GM23338 (cell line): ENCODE data around the gene LRRTM1. TPM values are rescaled to one million over a fixed set of nuclear protein-coding genes. Genes with fewer than 3 reads are reported as not detected.

Source experiments
- ATAC-seq: fragments of 200-7000 bp; cut with Tn5 transposase; 3 replicates; pipeline ENCODE4 v1.9.1; 2020
- DNase-seq: peaks from one replicate; pipeline ENCODE4 v3.0.0-alpha.2; 2015; ENCODE audit warnings: low spot score
- H2AFZ ChIP-seq: fragments of 200-600 bp; sonication (generic); 2 replicates; pipeline ENCODE4 v1.8.0; 2016; ENCODE audit warnings: antibody characterized with exemption, mild to moderate bottlenecking, moderate library complexity
- H3F3A ChIP-seq: fragments of 200-600 bp; sonication (generic); replicated peaks from 2 replicates; pipeline ENCODE4 v1.8.0; 2017; ENCODE audit warnings: antibody characterized with exemption, mixed run types, low read depth
- H3K27ac ChIP-seq: fragments of 200-600 bp; sonication (generic); 2 replicates; pipeline ENCODE4 v1.6.1; 2016; ENCODE audit warnings: low read depth
- H3K27me3 ChIP-seq: fragments of 200-600 bp; sonication (generic); 2 replicates; pipeline ENCODE4 v1.8.0; 2016; ENCODE audit warnings: mild to moderate bottlenecking, mixed run types, moderate library complexity; ENCODE audit not compliant: insufficient read depth
- H3K36me3 ChIP-seq: fragments of 200-600 bp; sonication (generic); 2 replicates; pipeline ENCODE4 v1.8.0; 2016; ENCODE audit warnings: mild to moderate bottlenecking; ENCODE audit not compliant: insufficient read depth
- H3K4me1 ChIP-seq: fragments of 200-600 bp; sonication (generic); 2 replicates; pipeline ENCODE4 v1.8.0; 2016; ENCODE audit warnings: mild to moderate bottlenecking, moderate library complexity; ENCODE audit not compliant: insufficient read depth
- H3K4me2 ChIP-seq: fragments of 200-600 bp; sonication (generic); 2 replicates; pipeline ENCODE4 v1.7.1; 2017; ENCODE audit warnings: mixed run types
- H3K4me3 ChIP-seq: fragments of 200-600 bp; sonication (generic); 2 replicates; pipeline ENCODE4 v1.6.1; 2016; ENCODE audit warnings: mixed run types
- H3K79me2 ChIP-seq: fragments of 200-600 bp; sonication (generic); replicated peaks from 2 replicates; pipeline ENCODE4 v1.8.0; 2017; ENCODE audit warnings: mild to moderate bottlenecking; ENCODE audit not compliant: insufficient read depth
- H3K9me2 ChIP-seq: fragments of 200-600 bp; sonication (generic); 2 replicates; pipeline ENCODE4 v1.8.0; 2017; ENCODE audit not compliant: insufficient read depth
- H4K20me1 ChIP-seq: fragments of 200-600 bp; sonication (generic); replicated peaks from 2 replicates; pipeline ENCODE4 v1.8.0; 2017; ENCODE audit warnings: mild to moderate bottlenecking; ENCODE audit not compliant: insufficient read depth
- H3K27ac Mint-ChIP-seq: 2 replicates; pipeline ENCODE4 v1.8.0; 2020; ENCODE audit warnings: inconsistent platforms, mild to moderate bottlenecking, moderate library complexity, mixed read lengths
- H3K27me3 Mint-ChIP-seq: 3 replicates; pipeline ENCODE4 v1.8.0; 2022; ENCODE audit warnings: low read depth, mild to moderate bottlenecking, moderate library complexity, mixed read lengths, inconsistent platforms; ENCODE audit not compliant: insufficient read depth, poor library complexity
- H3K36me3 Mint-ChIP-seq: 3 replicates; pipeline ENCODE4 v1.8.0; 2021; ENCODE audit warnings: low read depth, mild to moderate bottlenecking, inconsistent platforms, moderate library complexity, mixed read lengths
- H3K4me1 Mint-ChIP-seq: 3 replicates; pipeline ENCODE4 v1.8.0; 2020; ENCODE audit warnings: mild to moderate bottlenecking, inconsistent platforms, mixed read lengths
- H3K4me3 Mint-ChIP-seq: 3 replicates; pipeline ENCODE4 v1.8.0; 2021; ENCODE audit warnings: moderate library complexity, mild to moderate bottlenecking, inconsistent platforms, mixed read lengths
- H3K9me3 Mint-ChIP-seq: 3 replicates; pipeline ENCODE4 v1.8.0; 2020; ENCODE audit warnings: moderate library complexity, mild to moderate bottlenecking, inconsistent platforms, mixed read lengths
- EZH2 ChIP-seq: fragments of 200-600 bp; sonication (generic); IDR thresholded peaks from one replicate; pipeline ENCODE4 v1.8.0; 2017; ENCODE audit warnings: antibody characterized with exemption, mild to moderate bottlenecking, low read depth; ENCODE audit not compliant: unreplicated experiment
- NANOG ChIP-seq: IDR thresholded peaks from 2 replicates; pipeline ENCODE4 v1.6.1; 2016; ENCODE audit warnings: antibody characterized with exemption, borderline replicate concordance
- polyA plus RNA-seq: library from polyadenylated mRNA; unstranded; fragments of >200 nt; fragmentation: Nextera tagmentation; extraction: Ambion mirVana; gene quantifications from 2 replicates; pipeline ENCODE4 v1.2.1, GENCODE V29; 2016
- total RNA-seq: library from RNA; depleted of rRNA; stranded (reverse); fragments of >200 nt; shearing (Covaris generic); gene quantifications from 2 replicates; pipeline ENCODE4 v1.2.3, GENCODE V29; 2014
- TF ChIP-seq, protein P1 (sequence below): fragments of 250-450 bp; sonication (Bioruptor Pico); IDR thresholded peaks from 2 replicates; pipeline ENCODE4 v1.5.0; 2020; ENCODE audit warnings: mild to moderate bottlenecking, moderate library complexity
- TF ChIP-seq, protein P2 (sequence below), 2 experiments: fragments of 200-600 bp in 1 of 2; sonication (generic) in 1 of 2; conservative IDR thresholded peaks; 2 replicates each; pipeline versions ENCODE4 v1.5.1 to v1.6.1; 2016 to 2017; ENCODE audit warnings: antibody characterized with exemption in 2 of 2, low read depth in 2 of 2, mild to moderate bottlenecking in 2 of 2, moderate library complexity in 1 of 2

LRRTM1 gene
- total and polyA plus RNA-seq, 2 experiments from 2014 or later = 0.34 to 1.3 TPM

DNA sequence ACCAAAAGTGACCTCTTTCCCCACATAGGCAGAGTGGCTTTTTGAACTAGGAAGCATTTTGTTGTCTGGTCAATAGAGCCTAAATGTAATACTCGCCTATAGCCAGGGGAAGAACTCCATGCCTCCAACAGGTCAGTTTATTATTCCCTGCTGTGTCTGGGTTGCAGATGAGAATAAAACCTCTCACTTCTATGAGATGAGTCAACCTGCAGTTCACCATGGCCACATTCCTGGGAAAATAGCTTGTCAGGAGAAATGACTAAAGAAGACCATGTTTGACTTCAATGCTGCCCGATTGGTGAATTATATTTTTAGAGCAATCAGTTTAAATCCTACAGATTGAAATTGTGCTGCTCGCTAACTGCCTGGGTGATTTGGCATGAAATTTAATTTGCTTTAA lies 46.7 kb upstream of the LRRTM1 start (continued):
- TF ChIP-seq, protein P1, sequence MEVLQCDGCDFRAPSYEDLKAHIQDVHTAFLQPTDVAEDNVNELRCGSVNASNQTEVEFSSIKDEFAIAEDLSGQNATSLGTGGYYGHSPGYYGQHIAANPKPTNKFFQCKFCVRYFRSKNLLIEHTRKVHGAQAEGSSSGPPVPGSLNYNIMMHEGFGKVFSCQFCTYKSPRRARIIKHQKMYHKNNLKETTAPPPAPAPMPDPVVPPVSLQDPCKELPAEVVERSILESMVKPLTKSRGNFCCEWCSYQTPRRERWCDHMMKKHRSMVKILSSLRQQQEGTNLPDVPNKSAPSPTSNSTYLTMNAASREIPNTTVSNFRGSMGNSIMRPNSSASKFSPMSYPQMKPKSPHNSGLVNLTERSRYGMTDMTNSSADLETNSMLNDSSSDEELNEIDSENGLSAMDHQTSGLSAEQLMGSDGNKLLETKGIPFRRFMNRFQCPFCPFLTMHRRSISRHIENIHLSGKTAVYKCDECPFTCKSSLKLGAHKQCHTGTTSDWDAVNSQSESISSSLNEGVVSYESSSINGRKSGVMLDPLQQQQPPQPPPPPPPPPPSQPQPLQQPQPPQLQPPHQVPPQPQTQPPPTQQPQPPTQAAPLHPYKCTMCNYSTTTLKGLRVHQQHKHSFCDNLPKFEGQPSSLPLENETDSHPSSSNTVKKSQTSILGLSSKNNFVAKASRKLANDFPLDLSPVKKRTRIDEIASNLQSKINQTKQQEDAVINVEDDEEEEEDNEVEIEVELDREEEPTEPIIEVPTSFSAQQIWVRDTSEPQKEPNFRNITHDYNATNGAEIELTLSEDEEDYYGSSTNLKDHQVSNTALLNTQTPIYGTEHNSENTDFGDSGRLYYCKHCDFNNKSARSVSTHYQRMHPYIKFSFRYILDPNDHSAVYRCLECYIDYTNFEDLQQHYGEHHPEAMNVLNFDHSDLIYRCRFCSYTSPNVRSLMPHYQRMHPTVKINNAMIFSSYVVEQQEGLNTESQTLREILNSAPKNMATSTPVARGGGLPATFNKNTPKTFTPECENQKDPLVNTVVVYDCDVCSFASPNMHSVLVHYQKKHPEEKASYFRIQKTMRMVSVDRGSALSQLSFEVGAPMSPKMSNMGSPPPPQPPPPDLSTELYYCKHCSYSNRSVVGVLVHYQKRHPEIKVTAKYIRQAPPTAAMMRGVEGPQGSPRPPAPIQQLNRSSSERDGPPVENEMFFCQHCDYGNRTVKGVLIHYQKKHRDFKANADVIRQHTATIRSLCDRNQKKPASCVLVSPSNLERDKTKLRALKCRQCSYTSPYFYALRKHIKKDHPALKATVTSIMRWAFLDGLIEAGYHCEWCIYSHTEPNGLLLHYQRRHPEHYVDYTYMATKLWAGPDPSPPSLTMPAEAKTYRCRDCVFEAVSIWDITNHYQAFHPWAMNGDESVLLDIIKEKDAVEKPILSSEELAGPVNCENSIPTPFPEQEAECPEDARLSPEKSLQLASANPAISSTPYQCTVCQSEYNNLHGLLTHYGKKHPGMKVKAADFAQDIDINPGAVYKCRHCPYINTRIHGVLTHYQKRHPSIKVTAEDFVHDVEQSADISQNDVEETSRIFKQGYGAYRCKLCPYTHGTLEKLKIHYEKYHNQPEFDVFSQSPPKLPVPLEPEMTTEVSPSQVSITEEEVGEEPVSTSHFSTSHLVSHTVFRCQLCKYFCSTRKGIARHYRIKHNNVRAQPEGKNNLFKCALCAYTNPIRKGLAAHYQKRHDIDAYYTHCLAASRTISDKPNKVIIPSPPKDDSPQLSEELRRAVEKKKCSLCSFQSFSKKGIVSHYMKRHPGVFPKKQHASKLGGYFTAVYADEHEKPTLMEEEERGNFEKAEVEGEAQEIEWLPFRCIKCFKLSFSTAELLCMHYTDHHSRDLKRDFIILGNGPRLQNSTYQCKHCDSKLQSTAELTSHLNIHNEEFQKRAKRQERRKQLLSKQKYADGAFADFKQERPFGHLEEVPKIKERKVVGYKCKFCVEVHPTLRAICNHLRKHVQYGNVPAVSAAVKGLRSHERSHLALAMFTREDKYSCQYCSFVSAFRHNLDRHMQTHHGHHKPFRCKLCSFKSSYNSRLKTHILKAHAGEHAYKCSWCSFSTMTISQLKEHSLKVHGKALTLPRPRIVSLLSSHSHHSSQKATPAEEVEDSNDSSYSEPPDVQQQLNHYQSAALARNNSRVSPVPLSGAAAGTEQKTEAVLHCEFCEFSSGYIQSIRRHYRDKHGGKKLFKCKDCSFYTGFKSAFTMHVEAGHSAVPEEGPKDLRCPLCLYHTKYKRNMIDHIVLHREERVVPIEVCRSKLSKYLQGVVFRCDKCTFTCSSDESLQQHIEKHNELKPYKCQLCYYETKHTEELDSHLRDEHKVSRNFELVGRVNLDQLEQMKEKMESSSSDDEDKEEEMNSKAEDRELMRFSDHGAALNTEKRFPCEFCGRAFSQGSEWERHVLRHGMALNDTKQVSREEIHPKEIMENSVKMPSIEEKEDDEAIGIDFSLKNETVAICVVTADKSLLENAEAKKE (CRISPR knock-in tag) = no peak
- no peak for TF ChIP-seq NANOG

DNA sequence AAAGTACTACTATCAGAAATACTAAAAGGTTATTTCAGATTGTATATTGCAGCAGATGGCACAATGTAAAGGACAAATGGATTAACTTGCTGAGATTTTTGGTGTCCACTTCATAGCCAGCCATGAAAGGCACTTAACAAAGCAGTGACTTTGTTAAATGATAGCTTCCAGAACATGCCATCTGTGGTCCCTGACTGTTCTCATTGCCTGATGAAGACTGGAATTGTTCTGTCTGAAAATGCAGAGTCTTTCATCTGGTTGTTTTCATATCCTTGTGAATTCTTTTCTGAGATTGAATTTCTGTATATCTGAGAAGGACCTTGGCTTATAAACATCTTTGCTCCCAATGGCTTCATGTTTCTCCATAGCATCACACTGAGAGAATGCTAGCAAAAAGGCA lies 44.4 kb upstream of the LRRTM1 start:
- H3K36me3 Mint-ChIP-seq = no peaks in the 10 kb centered on the region
- Histone ChIP-seq H3K79me2 (no peaks in the 10 kb centered on the region), H3K27ac (no peak overlapping the region), H4K20me1 (no peaks in the 10 kb centered on the region), H3K4me3 (no peak overlapping the region), H3K36me3 (no peaks in the 10 kb centered on the region), H3F3A (no peaks in the 10 kb centered on the region), H3K4me2 (peak overlapping the region; percentile 36; the same call in 1 of the 2 replicates), H3K9me2 (peaks cover 13% of the 10 kb centered on the region; the same call in 1 of the 2 replicates), H3K4me1 (peaks cover 15% of the 10 kb centered on the region), H3K27me3 (no peaks in the 10 kb centered on the region), H2AFZ (no peak overlapping the region)
- peaks cover 23% of the 10 kb centered on the region for H3K4me1 Mint-ChIP-seq
- no peak overlapping the region for H3K4me3 Mint-ChIP-seq
- ATAC-seq (no peak), DNase-seq (no peak)
- no peaks in the 10 kb centered on the region for H3K27me3 Mint-ChIP-seq
- H3K27ac Mint-ChIP-seq = no peak overlapping the region
- no peaks in the 10 kb centered on the region for H3K9me3 Mint-ChIP-seq
- TF ChIP-seq, protein P1 (CRISPR knock-in tag) = no peak
- TF ChIP-seq EZH2 = no peak
- TF ChIP-seq, protein P2, sequence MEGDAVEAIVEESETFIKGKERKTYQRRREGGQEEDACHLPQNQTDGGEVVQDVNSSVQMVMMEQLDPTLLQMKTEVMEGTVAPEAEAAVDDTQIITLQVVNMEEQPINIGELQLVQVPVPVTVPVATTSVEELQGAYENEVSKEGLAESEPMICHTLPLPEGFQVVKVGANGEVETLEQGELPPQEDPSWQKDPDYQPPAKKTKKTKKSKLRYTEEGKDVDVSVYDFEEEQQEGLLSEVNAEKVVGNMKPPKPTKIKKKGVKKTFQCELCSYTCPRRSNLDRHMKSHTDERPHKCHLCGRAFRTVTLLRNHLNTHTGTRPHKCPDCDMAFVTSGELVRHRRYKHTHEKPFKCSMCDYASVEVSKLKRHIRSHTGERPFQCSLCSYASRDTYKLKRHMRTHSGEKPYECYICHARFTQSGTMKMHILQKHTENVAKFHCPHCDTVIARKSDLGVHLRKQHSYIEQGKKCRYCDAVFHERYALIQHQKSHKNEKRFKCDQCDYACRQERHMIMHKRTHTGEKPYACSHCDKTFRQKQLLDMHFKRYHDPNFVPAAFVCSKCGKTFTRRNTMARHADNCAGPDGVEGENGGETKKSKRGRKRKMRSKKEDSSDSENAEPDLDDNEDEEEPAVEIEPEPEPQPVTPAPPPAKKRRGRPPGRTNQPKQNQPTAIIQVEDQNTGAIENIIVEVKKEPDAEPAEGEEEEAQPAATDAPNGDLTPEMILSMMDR (conservative IDR thresholded peaks at IDR 0.05; ENCODE audit: low read depth in 2 of 2) = no peak
